Esophagus squamous epithelium (tissue), 4 donors: ENCODE results near the gene SLC24A3.

ENCODE experiments used
- CTCF ChIP-seq, 6 experiments: fragments of 450-650 bp in 4 of 6; fragments of 200-600 bp in 2 of 6; sonication (generic) in 2 of 6; IDR thresholded peaks; one replicate each; pipeline ENCODE4 v1.5.1; 2016 to 2019; ENCODE audit warnings: antibody characterized with exemption in 6 of 6, mild to moderate bottlenecking in 4 of 6, moderate library complexity in 4 of 6
- POLR2A ChIP-seq, 4 donors: fragments of 450-650 bp; IDR thresholded peaks; one replicate each; pipeline ENCODE4 v1.6.1; 2017; ENCODE audit warnings: antibody characterized with exemption in 4 of 4, mild to moderate bottlenecking in 4 of 4, moderate library complexity in 3 of 4

GRCh38 chr20:19562426-19562825, 350.0 kb downstream of the SLC24A3 start:
- no peak for TF ChIP-seq CTCF (IDR thresholded peaks at IDR 0.05)
- TF ChIP-seq POLR2A (IDR thresholded peaks at IDR 0.05), result no peak
